SU-DHL-6 (cell line): Measurements from ENCODE around the gene CCDC73.

ENCODE experiments used
- H2AFZ ChIP-seq: fragments of 200-600 bp; sonication (generic); 2 replicates; pipeline ENCODE4 v1.6.1; 2014; ENCODE audit warnings: low read depth, mild to moderate bottlenecking, moderate library complexity, mixed read lengths, antibody characterized with exemption, low read length; ENCODE audit not compliant: severe bottlenecking
- H3F3A ChIP-seq: fragments of 200-600 bp; shearing (Covaris generic); 2 replicates; pipeline ENCODE4 v1.6.0; 2016; ENCODE audit warnings: antibody characterized with exemption, mild to moderate bottlenecking; ENCODE audit not compliant: insufficient read depth
- H3K27ac ChIP-seq: fragments of 200-600 bp; sonication (generic); 2 replicates; pipeline ENCODE4 v1.5.1; 2016; ENCODE audit warnings: low read depth, mild to moderate bottlenecking, low read length, moderate library complexity, mixed read lengths
- H3K27me3 ChIP-seq: fragments of 200-600 bp; sonication (generic), shearing (Covaris generic); 2 replicates; pipeline ENCODE4 v1.6.0; 2014; ENCODE audit warnings: mild to moderate bottlenecking, low read length
- H3K36me3 ChIP-seq: fragments of 200-600 bp; sonication (generic); 2 replicates; pipeline ENCODE4 v1.6.1; 2014; ENCODE audit warnings: mild to moderate bottlenecking, low read length, mixed read lengths
- H3K4me2 ChIP-seq: fragments of 300-600, 200-600 bp; shearing (Covaris generic), sonication (generic); 2 replicates; pipeline ENCODE4 v1.6.0; 2014; ENCODE audit warnings: low read length, low read depth, mild to moderate bottlenecking; ENCODE audit not compliant: poor library complexity, severe bottlenecking
- H3K4me3 ChIP-seq: fragments of 200-600 bp; sonication (generic); 2 replicates; pipeline ENCODE4 v1.5.1; 2014; ENCODE audit warnings: antibody characterized with exemption, low read length, mild to moderate bottlenecking, mixed read lengths; ENCODE audit not compliant: insufficient read depth, poor library complexity, severe bottlenecking
- H3K79me2 ChIP-seq: fragments of 200-600 bp; sonication (generic); 2 replicates; pipeline ENCODE4 v1.6.1; 2014; ENCODE audit warnings: mild to moderate bottlenecking, low read length, moderate library complexity; ENCODE audit not compliant: insufficient read depth
- H3K9ac ChIP-seq: fragments of 200-600 bp; sonication (generic); 2 replicates; pipeline ENCODE4 v1.7.0; 2014; ENCODE audit warnings: mild to moderate bottlenecking, low read length
- H3K9me2 ChIP-seq: fragments of 200-600 bp; sonication (generic); replicated peaks from 2 replicates; pipeline ENCODE4 v1.6.1; 2014; ENCODE audit warnings: low read length; ENCODE audit not compliant: insufficient read depth
- H3K9me3 ChIP-seq: fragments of 200-600 bp; sonication (generic); 2 replicates; pipeline ENCODE4 v1.6.1; 2014; ENCODE audit warnings: low read length, mixed read lengths; ENCODE audit not compliant: insufficient read depth
- H4K20me1 ChIP-seq: fragments of 200-600 bp; sonication (generic); 2 replicates; pipeline ENCODE4 v1.6.1; 2014; ENCODE audit warnings: low read depth, mild to moderate bottlenecking, antibody characterized with exemption, low read length, moderate library complexity, mixed read lengths
- EZH2phosphoT487 ChIP-seq: fragments of 200-600 bp; sonication (generic), shearing (Covaris generic); conservative IDR thresholded peaks from 2 replicates; pipeline ENCODE4 v1.6.1; 2018; ENCODE audit warnings: mild to moderate bottlenecking, antibody characterized with exemption, low read length, moderate library complexity, mixed read lengths
- TF ChIP-seq, protein P1 (sequence below): fragments of 200-600 bp; sonication (generic); IDR thresholded peaks from one replicate; pipeline ENCODE4 v1.5.1; 2017; ENCODE audit warnings: antibody characterized with exemption, mild to moderate bottlenecking, low read length, moderate library complexity; ENCODE audit not compliant: insufficient read depth, poor library complexity, severe bottlenecking

CCDC73 gene

DNA sequence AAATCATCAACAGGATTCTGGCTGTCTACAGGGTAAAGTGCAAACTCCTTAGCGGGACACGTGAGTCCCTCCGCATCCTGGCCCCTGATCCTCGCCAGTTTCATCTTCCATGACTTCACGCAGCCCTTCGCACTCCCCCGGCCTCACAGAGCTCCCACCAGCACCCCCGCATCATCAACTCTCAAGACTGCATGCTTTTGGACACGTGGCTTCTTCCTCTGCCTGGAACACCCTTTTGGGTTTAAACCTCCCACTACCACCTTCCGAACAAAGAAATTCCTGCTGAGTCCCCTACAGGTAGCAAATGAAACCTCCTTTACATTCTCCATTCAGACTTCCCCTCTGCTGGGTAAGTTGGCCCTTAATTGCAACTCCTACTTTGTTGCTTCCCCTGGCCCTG lies 223.4 kb downstream of the CCDC73 start:
- Histone ChIP-seq H3K4me3 (no peak overlapping the region), H3K79me2 (no peaks in the 10 kb centered on the region), H3K36me3 (no peaks in the 10 kb centered on the region), H3K9ac (no peak overlapping the region), H4K20me1 (no peaks in the 10 kb centered on the region), H2AFZ (no peak overlapping the region), H3K9me2 (no peaks in the 10 kb centered on the region), H3K27me3 (no peaks in the 10 kb centered on the region), H3K9me3 (no peaks in the 10 kb centered on the region), H3K27ac (no peak overlapping the region), H3K4me2 (no peak overlapping the region), H3F3A (no peaks in the 10 kb centered on the region)
- TF ChIP-seq, protein P1, sequence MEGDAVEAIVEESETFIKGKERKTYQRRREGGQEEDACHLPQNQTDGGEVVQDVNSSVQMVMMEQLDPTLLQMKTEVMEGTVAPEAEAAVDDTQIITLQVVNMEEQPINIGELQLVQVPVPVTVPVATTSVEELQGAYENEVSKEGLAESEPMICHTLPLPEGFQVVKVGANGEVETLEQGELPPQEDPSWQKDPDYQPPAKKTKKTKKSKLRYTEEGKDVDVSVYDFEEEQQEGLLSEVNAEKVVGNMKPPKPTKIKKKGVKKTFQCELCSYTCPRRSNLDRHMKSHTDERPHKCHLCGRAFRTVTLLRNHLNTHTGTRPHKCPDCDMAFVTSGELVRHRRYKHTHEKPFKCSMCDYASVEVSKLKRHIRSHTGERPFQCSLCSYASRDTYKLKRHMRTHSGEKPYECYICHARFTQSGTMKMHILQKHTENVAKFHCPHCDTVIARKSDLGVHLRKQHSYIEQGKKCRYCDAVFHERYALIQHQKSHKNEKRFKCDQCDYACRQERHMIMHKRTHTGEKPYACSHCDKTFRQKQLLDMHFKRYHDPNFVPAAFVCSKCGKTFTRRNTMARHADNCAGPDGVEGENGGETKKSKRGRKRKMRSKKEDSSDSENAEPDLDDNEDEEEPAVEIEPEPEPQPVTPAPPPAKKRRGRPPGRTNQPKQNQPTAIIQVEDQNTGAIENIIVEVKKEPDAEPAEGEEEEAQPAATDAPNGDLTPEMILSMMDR, result no peak
- no peak for TF ChIP-seq EZH2phosphoT487

DNA sequence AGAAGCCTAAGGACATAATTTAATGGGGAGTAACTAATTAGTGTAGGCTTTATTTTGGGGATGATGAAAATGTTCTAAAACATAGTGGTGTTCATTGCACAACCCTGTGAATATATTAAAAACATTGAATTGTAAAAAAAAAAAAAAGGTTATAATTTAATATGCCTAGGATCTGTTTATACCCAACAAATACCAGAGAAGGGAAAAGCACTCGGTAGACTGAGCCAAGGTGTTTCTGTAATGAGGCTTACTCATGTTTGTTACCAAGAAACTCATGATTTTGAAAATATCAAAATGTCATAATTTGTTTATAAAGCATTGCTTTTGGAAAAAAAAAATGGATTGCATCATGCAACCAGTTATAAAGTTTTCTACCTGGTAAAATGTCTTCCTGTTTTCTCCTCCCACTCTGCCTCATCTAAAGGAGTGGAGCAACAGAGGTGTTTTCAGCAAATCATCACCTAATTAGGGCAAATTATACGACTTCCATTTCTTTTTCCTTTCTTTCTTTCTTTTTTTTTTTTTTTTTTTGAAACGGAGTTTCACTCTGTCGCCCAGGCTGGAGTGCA lies 225.1 kb downstream of the CCDC73 start:
- no peak overlapping the region for H2AFZ ChIP-seq
- no peaks in the 10 kb centered on the region for H4K20me1 ChIP-seq
- H3K79me2 ChIP-seq, result no peaks in the 10 kb centered on the region
- no peak overlapping the region for H3K9ac ChIP-seq
- H3K4me3 ChIP-seq, result no peak overlapping the region
- no peaks in the 10 kb centered on the region for H3K9me3 ChIP-seq
- no peaks in the 10 kb centered on the region for H3K27me3 ChIP-seq
- no peak overlapping the region for H3K4me2 ChIP-seq
- no peak for TF ChIP-seq EZH2phosphoT487
- TF ChIP-seq, protein P1, result no peak
- no peaks in the 10 kb centered on the region for H3K36me3 ChIP-seq
- H3F3A ChIP-seq, result no peaks in the 10 kb centered on the region
- H3K27ac ChIP-seq, result no peak overlapping the region
- H3K9me2 ChIP-seq, result no peaks in the 10 kb centered on the region

DNA sequence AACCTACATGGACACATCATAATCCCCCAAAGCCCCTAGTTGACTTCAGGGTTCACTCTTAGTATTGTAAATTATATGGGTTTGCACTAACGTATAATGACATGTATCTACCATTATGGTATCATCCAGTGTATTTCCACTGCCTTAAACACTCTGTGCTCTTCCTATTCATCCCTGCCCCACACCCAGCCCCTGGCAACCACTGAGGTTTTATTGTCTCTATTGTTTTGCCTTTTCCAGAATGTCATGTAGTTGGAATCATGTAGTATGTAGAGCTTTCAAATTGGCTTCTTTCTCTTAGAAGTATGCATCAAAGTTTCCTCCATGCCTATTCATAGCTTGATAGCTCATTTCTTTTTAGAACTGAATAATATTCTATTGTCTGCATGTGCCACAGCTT lies 227.3 kb downstream of the CCDC73 start:
- no peak overlapping the region for H3K4me2 ChIP-seq
- H4K20me1 ChIP-seq, result no peaks in the 10 kb centered on the region
- no peaks in the 10 kb centered on the region for H3K27me3 ChIP-seq
- no peak overlapping the region for H3K4me3 ChIP-seq
- no peaks in the 10 kb centered on the region for H3K9me2 ChIP-seq
- H3K27ac ChIP-seq, result no peak overlapping the region
- H3K36me3 ChIP-seq, result no peaks in the 10 kb centered on the region
- no peak for TF ChIP-seq EZH2phosphoT487
- TF ChIP-seq, protein P1, result no peak
- H3K9ac ChIP-seq, result no peak overlapping the region
- H3K79me2 ChIP-seq, result no peaks in the 10 kb centered on the region
- H3K9me3 ChIP-seq, result no peaks in the 10 kb centered on the region
- H2AFZ ChIP-seq, result no peak overlapping the region
- no peaks in the 10 kb centered on the region for H3F3A ChIP-seq
